NCI-H345 treated with DMSO at 0.1 percent for 48 hours (cell line): ENCODE data around the gene ASIP.
"Not testable (repeated sequence)": the region's sequence is repeated elsewhere in the genome, so short reads cannot be mapped to it uniquely, and the experiment has no call there.

Experiments used
- DNase-seq: peaks from one replicate; lab custom pipeline; 2025; ENCODE audit not compliant: unreplicated experiment; lab: John Stamatoyannopoulos, UW

Gene ASIP

DNA sequence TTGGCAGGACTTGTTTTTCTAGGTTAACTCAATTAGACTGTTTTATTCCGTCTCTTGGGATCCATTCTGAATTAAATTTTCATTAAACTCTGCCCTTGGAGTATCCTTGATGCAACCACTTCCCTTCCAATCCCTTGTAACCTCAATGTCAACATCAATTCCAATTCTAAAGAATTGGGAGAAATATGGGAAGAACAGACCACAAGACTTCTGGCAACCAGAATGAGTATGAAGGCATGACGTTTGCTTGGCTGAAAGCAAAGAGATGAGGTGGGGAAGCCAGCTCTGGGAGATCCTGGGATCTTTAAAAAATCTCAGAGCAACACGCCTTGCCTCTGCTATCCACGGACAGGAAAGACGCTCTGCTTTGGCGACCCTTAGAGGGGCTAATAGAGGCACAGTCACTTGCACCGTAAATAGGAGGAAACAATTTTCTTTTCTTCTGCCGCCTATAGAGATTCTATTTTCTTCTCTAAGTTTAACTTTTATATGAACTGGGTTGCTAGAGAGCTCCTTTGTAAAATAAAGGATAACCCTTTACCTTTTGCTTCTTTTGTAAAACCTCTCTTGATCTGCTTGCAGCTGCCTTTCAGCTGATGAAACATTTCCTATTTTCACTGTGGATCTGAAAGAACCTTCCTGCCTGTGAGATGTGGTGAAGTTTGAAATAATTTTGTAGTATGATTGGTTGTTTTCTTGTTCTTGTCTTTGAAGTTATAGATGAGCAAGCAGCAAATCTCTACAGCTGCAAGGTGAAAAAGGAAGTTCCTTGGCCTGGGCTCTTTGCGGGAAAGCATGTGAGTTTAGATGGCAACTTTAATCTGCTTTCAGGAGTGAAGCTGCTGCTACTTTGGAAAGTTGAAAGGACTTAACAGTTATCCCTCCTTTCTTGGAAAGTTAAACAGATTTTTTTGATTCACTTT is at the start of gene ASIP:
ASIP (plus strand) TSS at position 731 of the 923 bp plus-strand sequence. CDS start 18,952 bp downstream, outside the sequence.
- no peak for DNase-seq

GRCh38 chr20:34193051-34193450 is 48.2 kb upstream of the ASIP start:
- DNase-seq = no peak

DNA sequence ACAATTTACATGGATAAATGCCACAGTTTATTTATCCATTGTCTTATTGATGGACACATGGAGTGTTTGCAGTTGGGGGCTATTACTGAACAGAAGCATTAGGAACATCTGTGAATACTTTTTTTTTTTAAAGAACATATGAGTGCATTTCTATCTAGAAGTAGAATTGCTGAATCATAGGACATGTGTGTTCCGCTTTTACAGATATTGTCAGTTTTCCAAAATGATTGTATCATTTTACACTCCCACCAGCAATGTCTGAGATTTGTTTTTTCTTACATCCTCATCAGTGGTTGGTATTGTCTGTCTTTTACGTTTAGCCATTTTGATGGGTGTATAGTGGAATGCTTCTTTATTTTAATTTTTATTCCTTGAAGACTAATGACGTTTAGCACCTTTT is 42.0 kb upstream of the ASIP start:
- DNase-seq = no peak

- DNase-seq = no peak
Observed at GRCh38 chr20:34200023-34200422, 41.2 kb upstream of the ASIP start.

- no peak for DNase-seq
Observed at GRCh38 chr20:34201531-34201930, 39.7 kb upstream of the ASIP start.

DNA sequence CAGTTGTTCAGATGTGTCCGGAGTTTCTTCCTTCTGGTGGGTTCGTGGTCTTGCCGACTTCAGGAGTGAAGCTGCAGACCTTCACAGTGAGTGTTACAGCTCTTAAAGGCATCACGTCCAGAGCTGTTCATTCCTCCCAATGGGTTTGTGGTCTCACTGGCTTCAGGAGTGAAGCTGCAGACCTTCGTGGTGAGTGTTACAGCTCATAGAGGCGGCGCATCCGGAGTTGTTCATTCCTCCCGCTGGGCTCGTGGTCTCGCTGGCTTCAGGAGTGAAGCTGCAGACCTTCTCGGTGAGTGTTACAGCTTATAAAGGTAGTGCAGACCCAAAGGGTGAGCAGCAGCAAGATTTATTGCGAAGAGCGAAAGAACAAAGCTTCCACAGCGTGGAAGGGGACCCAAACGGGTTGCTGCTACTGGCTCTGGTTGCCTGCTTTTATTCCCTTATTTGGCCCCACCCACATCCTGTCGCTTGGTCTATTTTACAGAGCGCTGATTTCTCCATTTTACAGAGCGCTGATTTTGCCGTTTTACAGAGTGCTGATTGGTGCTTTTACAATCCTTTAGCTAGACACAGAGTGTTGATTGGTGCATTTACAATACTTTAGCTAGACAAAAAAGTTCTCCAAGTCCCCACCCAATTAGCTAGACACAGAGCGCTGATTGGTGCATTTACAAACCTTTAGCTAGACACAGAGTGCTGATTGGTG is 35.9 kb upstream of the ASIP start:
- DNase-seq = not testable (repeated sequence)

GRCh38 chr20:34209111-34209510 is 32.1 kb upstream of the ASIP start:
- no peak for DNase-seq

DNA sequence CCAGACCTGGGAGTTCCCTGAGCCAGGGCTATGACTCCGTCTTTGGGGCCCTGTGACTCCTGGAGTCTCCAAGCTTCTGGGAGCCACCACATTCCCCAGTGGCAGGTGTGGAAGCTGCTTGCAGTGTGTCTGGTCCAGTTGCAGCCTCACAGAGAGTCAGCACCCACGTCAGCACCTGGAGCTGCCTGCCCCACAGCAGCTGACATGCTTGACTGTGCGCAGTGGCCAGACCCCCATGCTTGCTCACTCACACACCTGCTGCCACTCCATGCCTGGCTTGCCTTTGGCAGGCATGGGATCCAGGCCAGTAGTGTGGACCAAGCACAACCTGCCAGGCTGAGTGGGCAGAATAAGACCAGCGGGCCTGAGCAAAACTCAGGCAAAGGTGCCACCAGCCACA is 31.0 kb upstream of the ASIP start:
- no peak for DNase-seq

DNA sequence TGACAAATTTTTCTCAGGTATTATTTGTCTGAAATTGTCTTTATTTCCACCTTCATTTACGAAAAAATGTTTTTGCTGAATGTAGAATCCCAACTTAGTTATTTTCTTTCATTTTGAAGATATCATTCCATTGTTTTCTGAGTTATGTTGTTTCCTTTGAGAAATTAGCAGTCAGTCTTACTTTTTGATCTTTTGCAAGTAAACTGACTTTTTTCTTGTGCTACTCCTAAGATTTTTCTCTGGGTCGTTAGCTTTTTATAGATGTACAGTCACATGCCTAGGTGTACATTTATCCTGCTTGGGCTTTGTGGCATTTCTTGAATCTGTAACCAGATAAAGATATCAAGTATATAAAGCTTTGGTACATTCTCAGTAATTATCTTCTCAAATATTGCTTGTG is 29.6 kb upstream of the ASIP start:
- DNase-seq = no peak

- no peak for DNase-seq
Observed at GRCh38 chr20:34213213-34213612, 28.0 kb upstream of the ASIP start.

DNA sequence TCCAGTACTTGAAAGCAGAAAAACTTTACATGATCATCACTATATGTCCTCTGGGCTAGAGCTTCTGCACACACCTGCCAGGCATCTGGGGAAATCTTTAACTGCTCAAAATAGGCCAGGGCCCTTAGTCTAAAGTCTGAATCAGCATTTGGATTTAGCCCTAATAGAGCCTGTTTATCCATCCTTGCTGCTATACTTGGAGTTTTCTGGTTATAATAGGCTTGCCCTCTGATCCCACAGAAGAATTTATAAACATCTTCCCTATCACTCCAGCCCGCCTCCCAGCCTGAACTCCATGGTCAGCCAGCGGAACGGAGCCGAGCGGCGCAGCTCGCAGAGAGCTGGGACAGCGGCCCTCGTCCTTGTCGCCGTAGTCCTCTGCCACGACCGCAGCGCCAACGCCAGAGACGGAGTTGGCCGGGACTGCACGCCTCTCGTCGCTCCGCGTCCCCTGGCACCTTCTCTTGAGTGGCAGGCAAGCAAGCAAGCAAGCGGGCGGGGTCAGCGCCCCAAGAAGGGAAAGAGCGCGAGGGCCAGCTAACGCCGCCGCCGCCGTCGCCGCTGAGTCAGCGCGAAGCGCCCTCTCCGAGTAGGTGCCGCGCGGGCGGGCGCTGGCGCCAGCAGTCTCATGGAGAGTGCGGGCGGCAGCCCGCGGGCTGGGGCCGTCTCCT is 25.4 kb upstream of the ASIP start:
- DNase-seq = peak; percentile 75

DNA sequence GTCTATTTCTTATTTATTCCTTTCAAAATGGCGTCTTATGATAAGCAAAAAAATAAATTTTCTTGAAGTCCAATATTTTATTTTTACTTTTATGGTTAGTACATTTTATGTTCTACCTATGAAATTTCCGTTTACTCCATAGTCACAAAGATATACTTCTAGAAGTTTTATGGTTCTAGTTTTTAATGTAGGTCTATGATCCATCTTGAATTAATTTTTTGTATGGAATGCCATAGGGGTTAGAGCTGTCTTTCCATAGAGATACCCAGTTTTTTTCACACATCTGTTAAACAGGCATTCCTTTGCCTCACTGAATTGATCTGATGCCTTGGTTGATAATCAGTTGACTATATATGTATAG is 24.9 kb upstream of the ASIP start:
- DNase-seq = no peak

DNA sequence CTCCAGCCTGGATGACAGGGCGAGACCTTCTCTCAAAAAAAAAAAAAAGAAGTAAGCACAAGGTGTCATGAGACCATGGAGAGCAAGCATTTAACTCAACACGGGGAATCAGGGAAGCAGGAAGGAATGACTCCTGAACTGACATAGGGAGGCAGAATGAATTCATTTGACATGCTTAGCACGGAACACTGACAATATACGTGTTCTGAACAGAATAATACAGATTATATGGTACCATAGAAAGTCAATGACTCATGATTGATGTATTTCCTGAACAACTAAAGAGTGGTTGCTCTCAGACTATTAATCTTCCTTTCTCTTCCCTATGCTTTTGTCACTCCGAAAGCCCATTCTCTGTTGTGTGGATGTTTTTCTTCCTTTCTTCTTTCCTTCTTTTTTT is 20.7 kb upstream of the ASIP start:
- DNase-seq = no peak

GRCh38 chr20:34222208-34222607 is 19.0 kb upstream of the ASIP start:
- no peak for DNase-seq

- not testable (repeated sequence) for DNase-seq
Observed at GRCh38 chr20:34224251-34224650, 17.0 kb upstream of the ASIP start.

DNA sequence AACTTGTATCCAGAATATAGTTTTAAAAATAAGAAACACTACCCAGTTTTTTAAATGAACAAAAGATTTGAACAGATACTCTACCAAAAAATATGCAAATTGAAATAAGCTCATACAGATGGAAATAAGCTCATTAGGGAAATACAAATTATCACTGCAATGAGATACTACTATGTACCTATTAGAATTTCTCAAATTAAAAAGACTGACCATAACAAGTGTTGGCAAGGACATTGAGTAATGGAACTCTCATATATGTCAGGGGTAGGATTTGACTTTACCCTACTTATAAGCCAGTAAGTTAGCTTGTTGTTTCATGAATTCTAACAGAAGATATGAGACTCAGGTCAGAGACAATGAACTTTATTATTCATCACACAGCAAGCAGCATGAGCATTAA is 9.6 kb upstream of the ASIP start:
- DNase-seq = no peak

DNA sequence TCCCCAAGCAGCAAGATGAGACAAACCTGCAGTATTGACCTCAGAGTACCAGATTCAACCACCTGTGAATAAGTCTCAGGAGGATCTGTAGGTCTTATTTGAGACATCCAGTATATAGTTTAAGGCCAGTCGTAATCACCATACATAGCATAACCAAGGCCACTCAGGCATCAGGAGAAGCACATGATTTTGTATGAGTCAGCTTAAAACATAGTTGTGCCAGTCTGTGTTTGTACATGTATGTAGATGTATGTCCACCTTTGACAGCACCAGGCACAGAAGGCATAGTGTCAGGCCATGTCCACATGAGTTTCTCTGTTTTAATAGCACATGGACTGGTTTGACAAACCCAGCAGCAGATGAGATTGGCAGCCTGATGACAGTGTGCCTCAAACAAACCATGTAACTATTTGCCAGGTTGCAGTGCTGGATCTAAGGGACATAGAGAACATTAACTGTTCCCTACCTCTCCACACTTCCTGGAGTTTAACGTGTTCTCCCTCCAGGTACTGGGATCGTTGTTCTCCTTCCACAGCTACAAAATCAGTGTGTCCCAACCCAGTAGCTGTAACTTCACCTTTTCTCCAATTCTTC is 8.6 kb upstream of the ASIP start:
- no peak for DNase-seq

DNA sequence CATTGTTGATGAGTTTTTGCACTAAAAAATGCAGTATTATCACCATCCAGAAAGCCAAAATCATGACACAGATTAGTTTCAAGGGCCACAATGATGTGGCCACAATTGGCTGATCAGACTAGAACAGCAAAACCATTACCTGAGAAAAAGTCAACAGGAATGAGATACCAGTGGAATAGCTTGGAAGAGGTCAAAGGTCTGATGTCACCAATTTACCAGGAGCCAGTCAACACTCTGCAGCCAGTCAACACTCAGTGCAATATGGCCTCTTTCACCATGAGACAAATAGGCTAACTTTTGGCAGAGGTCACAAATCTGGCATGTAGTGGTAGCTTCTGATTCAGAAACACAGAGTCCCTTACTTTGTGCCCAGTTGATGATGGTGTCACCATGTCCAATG is 7.5 kb upstream of the ASIP start:
- no peak for DNase-seq

DNA sequence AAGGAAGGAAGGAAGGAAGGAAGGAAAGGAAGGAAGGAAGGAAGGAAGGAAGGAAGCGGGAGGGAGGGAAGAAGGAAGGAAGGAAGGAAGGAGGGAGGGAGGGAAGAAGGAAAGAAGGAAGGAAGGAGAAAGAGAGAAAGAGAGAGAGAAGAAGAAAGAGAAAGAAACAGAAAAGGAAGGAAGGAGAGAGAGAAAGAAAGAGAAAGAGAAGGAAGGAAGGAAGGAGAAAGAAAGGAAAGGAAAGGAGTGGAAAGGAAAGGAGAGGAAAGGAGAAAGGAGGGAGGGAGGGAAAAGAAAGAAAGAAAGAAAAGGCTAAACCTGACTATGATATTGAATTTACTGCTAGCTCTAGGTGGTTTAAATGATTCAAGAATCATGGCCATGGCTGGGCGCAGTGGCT is 5.3 kb upstream of the ASIP start:
- DNase-seq = no peak

- no peak for DNase-seq
Observed at GRCh38 chr20:34237942-34238341, 3.3 kb upstream of the ASIP start.

GRCh38 chr20:34240121-34240520 is 1.1 kb upstream of the ASIP start:
- DNase-seq = no peak
